GM18870 (cell line): ENCODE data around the gene COL4A4.
"Not testable (repeated sequence)": the region's sequence is repeated elsewhere in the genome, so short reads cannot be mapped to it uniquely, and the experiment has no call there.

Source experiments
- ATAC-seq: cut with Tn5 transposase; IDR thresholded peaks from one replicate; pipeline ENCODE4 v1.9.1; 2021; ENCODE audit warnings: moderate library complexity; ENCODE audit not compliant: unreplicated experiment

The COL4A4 gene

GRCh38 chr2:227117852-227118251, 46.2 kb downstream of the COL4A4 start:
- no peak for ATAC-seq

GRCh38 chr2:227117027-227117426, 47.0 kb downstream of the COL4A4 start:
- peak; percentile 86 for ATAC-seq

GRCh38 chr2:227115761-227116160, 48.2 kb downstream of the COL4A4 start:
- ATAC-seq = no peak

- peak; percentile 81 for ATAC-seq
Observed at GRCh38 chr2:227106845-227107759, 56.9 kb downstream of the COL4A4 start.

- ATAC-seq = no peak
Observed at GRCh38 chr2:227103583-227103982, 60.4 kb downstream of the COL4A4 start.

- no peak for ATAC-seq
Observed at GRCh38 chr2:227099340-227099739, 64.7 kb downstream of the COL4A4 start.

GRCh38 chr2:227098162-227098515, 65.9 kb downstream of the COL4A4 start:
- ATAC-seq = no peak

- ATAC-seq = no peak
Observed at GRCh38 chr2:227097495-227098161, 66.4 kb downstream of the COL4A4 start.

- ATAC-seq = no peak
Observed at GRCh38 chr2:227095346-227095745, 68.7 kb downstream of the COL4A4 start.

- ATAC-seq = peak; percentile 99
Observed at GRCh38 chr2:227082286-227082685, 81.7 kb downstream of the COL4A4 start.

GRCh38 chr2:227079726-227080125, 84.3 kb downstream of the COL4A4 start:
- ATAC-seq = no peak

- ATAC-seq = not testable (repeated sequence)
Observed at GRCh38 chr2:227065065-227065464, 98.9 kb downstream of the COL4A4 start.

GRCh38 chr2:227058888-227059399, 105.1 kb downstream of the COL4A4 start:
- ATAC-seq = no peak

- ATAC-seq = no peak
Observed at GRCh38 chr2:227057743-227058447, 106.1 kb downstream of the COL4A4 start.

GRCh38 chr2:227057060-227057459, 106.9 kb downstream of the COL4A4 start:
- ATAC-seq = no peak

- ATAC-seq = no peak
Observed at GRCh38 chr2:227054006-227054405, 110.0 kb downstream of the COL4A4 start.

- no peak for ATAC-seq
Observed at GRCh38 chr2:227052879-227053278, 111.1 kb downstream of the COL4A4 start.

- no peak for ATAC-seq
Observed at GRCh38 chr2:227043981-227044380, 120.0 kb downstream of the COL4A4 start.

- ATAC-seq = no peak
Observed at GRCh38 chr2:227038550-227039189, 125.3 kb downstream of the COL4A4 start.

GRCh38 chr2:227036527-227036926, 127.5 kb downstream of the COL4A4 start:
- no peak for ATAC-seq
